CD14-positive monocyte (primary cell): ENCODE data around the gene NAT8. TPM values are rescaled to one million over a fixed set of nuclear protein-coding genes. Genes with fewer than 3 reads are reported as not detected.

Source experiments
- DNase-seq, 3 donors: peaks; one replicate each; pipeline ENCODE4 v3.0.0-alpha.2; 2011 to 2022
- H2AFZ ChIP-seq: 2 replicates; pipeline ENCODE4 v1.6.0; 2012; ENCODE audit warnings: mild to moderate bottlenecking, low read depth, low read length, inconsistent platforms; ENCODE audit not compliant: insufficient read depth, poor library complexity, severe bottlenecking
- H3K27ac ChIP-seq, 2 donors: 1 replicate in 1 of 2; 2 replicates in 1 of 2; pipeline ENCODE4 v1.5.1; 2012 to 2013; ENCODE audit warnings: low read length in 2 of 2, control low read depth in 1 of 2, inconsistent platforms in 1 of 2, low read depth in 1 of 2, mild to moderate bottlenecking in 1 of 2
- H3K27me3 ChIP-seq, 2 donors: one replicate each; pipeline versions ENCODE4 v1.6.0 to v1.6.1; 2011 to 2013; ENCODE audit warnings: low read length in 2 of 2; ENCODE audit not compliant: control insufficient read depth in 2 of 2, insufficient read depth in 2 of 2
- H3K36me3 ChIP-seq, 2 donors: replicated peaks in 1 of 2; 1 replicate in 1 of 2; 2 replicates in 1 of 2; pipeline versions ENCODE4 v1.5.1 to v1.6.1; 2012 to 2013; ENCODE audit warnings: low read length in 2 of 2, control low read depth in 1 of 2, inconsistent platforms in 1 of 2, mild to moderate bottlenecking in 1 of 2; ENCODE audit not compliant: insufficient read depth in 2 of 2, control insufficient read depth in 1 of 2
- H3K4me1 ChIP-seq, 2 donors: 1 replicate in 1 of 2; 2 replicates in 1 of 2; pipeline versions ENCODE4 v1.5.1 to v1.6.1; 2012 to 2013; ENCODE audit warnings: low read length in 2 of 2, control low read depth in 1 of 2, inconsistent platforms in 1 of 2, mild to moderate bottlenecking in 1 of 2, moderate library complexity in 1 of 2; ENCODE audit not compliant: insufficient read depth in 2 of 2, control insufficient read depth in 1 of 2
- H3K4me2 ChIP-seq: replicated peaks from 2 replicates; pipeline ENCODE3; 2012; ENCODE audit warnings: low read length, moderate library complexity, mild to moderate bottlenecking; ENCODE audit not compliant: poor library complexity, severe bottlenecking; ENCODE audit errors: extremely low read depth
- H3K4me3 ChIP-seq, 3 experiments: fragments of 200-600 bp in 1 of 3; sonication (generic) in 1 of 3; replicated peaks in 1 of 3; 1 replicate in 2 of 3; 2 replicates in 1 of 3; pipeline ENCODE4 v1.5.1; 2011 to 2013; ENCODE audit warnings: low read length in 3 of 3, mild to moderate bottlenecking in 3 of 3, control low read depth in 2 of 3, low read depth in 2 of 3, inconsistent platforms in 1 of 3, moderate library complexity in 1 of 3
- H3K79me2 ChIP-seq: 2 replicates; pipeline ENCODE4 v1.6.0; 2012; ENCODE audit warnings: mild to moderate bottlenecking, control low read depth, inconsistent platforms, low read length, moderate library complexity; ENCODE audit not compliant: insufficient read depth
- H3K9ac ChIP-seq: 2 replicates; pipeline ENCODE4 v1.6.0; 2017; ENCODE audit warnings: low read length, mild to moderate bottlenecking; ENCODE audit not compliant: insufficient read depth, poor library complexity, severe bottlenecking
- H3K9me3 ChIP-seq, 2 donors: replicated peaks in 1 of 2; 1 replicate in 1 of 2; 2 replicates in 1 of 2; pipeline versions ENCODE4 v1.5.1 to v1.6.1; 2012 to 2013; ENCODE audit warnings: low read length in 2 of 2, control low read depth in 1 of 2; ENCODE audit not compliant: control insufficient read depth in 1 of 2, insufficient read depth in 1 of 2
- H4K20me1 ChIP-seq: 2 replicates; pipeline ENCODE4 v1.6.0; 2012; ENCODE audit warnings: mild to moderate bottlenecking, low read length, control low read depth, moderate library complexity; ENCODE audit not compliant: insufficient read depth
- H3K27ac Mint-ChIP-seq, 7 donors: one replicate each; pipeline ENCODE4 v1.8.0; 2020; ENCODE audit warnings: mild to moderate bottlenecking in 7 of 7, mixed read lengths in 7 of 7, moderate library complexity in 6 of 7, inconsistent platforms in 2 of 7
- H3K27me3 Mint-ChIP-seq, 3 donors: one replicate each; pipeline ENCODE4 v1.8.0; 2021 to 2022; ENCODE audit warnings: low read depth in 3 of 3, mild to moderate bottlenecking in 3 of 3, mixed read lengths in 3 of 3, moderate library complexity in 3 of 3, inconsistent platforms in 1 of 3
- H3K36me3 Mint-ChIP-seq, 2 donors: one replicate each; pipeline ENCODE4 v1.8.0; 2020; ENCODE audit warnings: mixed read lengths in 2 of 2, inconsistent platforms in 1 of 2, mild to moderate bottlenecking in 1 of 2
- H3K4me1 Mint-ChIP-seq: one replicate; pipeline ENCODE4 v1.8.0; 2020; ENCODE audit warnings: mild to moderate bottlenecking, mixed read lengths
- H3K4me3 Mint-ChIP-seq, 2 donors: one replicate each; pipeline ENCODE4 v1.8.0; 2020; ENCODE audit warnings: mild to moderate bottlenecking in 2 of 2, mixed read lengths in 2 of 2, moderate library complexity in 1 of 2
- H3K9me3 Mint-ChIP-seq, 7 donors: one replicate each; pipeline ENCODE4 v1.8.0; 2020 to 2022; ENCODE audit warnings: mixed read lengths in 7 of 7, mild to moderate bottlenecking in 6 of 7, moderate library complexity in 6 of 7, inconsistent platforms in 2 of 7
- WGBS: methylation state at CpG from one replicate; pipeline ENCODE4 v1.1.5; 2013; ENCODE audit warnings: missing lambda C conversion rate; ENCODE audit not compliant: insufficient coverage; 5-methylcytosine and 5-hydroxymethylcytosine counted together
- intact Hi-C, 2 donors: fragments of 100-400 bp; cut with micrococcal nuclease; formaldehyde crosslinking; loops; one replicate each; pipeline versions ENCODE4 v1.15.0 to v1.15.1; 2023
- polyA plus RNA-seq, 3 donors: library from polyadenylated mRNA; depleted of rRNA in 1 of 3; unstranded in 2 of 3; stranded (reverse) in 1 of 3; fragments of 300-500 nt in 2 of 3; fragments of >200 nt in 1 of 3; fragmentation: Illumina TruSeq in 2 of 3; gene quantifications; 1 replicate in 2 of 3; 2 replicates in 1 of 3; pipeline ENCODE4 v1.2.3, GENCODE V29; 2012 to 2021
- TF ChIP-seq, protein P1 (sequence below): fragments of 200-600 bp; IDR thresholded peaks from one replicate; pipeline ENCODE4 v1.8.0; 2022; ENCODE audit warnings: antibody characterized with exemption, mild to moderate bottlenecking

NAT8 gene
- polyA plus RNA-seq, 3 donors, result not detected

DNA sequence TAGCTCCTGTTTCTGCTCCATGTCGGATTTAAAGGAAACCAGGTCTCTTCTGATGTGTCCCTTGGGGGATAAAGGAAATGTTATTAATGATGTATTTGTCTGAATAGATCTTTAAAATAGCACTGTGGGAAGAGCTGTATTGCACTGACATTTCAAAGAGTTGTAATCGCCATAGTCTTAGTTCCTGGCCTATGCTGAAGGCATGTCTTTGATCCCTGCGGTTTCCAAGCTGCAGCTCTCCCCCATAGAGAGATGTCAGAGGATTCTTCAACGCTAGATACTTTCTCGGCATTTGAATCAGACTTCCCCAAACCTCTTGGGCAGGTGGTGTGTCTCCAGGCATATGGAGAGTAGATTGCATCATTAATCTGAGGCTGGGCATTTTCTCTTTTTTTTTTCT, 40.4 kb downstream of the NAT8 start:
- H3K79me2 ChIP-seq, result no peaks in the 10 kb centered on the region
- no peak overlapping the region for H3K4me2 ChIP-seq
- 100% methylated on average over 1 of the region's 5 CpGs for WGBS
- no peaks in the 10 kb centered on the region for H3K9me3 ChIP-seq
- intact Hi-C loops, result no loop called here
- Mint-ChIP-seq H3K36me3 (peaks cover 26 to 28% of the 10 kb centered on the region in 2 donors), H3K4me1 (no peaks in the 10 kb centered on the region), H3K27me3 (no peaks in the 10 kb centered on the region), H3K4me3 (no peak overlapping the region), H3K9me3 (peaks cover 0 to 1% (median 0%) of the 10 kb centered on the region in 7 donors), H3K27ac (no peak overlapping the region)
- TF ChIP-seq, protein P1, sequence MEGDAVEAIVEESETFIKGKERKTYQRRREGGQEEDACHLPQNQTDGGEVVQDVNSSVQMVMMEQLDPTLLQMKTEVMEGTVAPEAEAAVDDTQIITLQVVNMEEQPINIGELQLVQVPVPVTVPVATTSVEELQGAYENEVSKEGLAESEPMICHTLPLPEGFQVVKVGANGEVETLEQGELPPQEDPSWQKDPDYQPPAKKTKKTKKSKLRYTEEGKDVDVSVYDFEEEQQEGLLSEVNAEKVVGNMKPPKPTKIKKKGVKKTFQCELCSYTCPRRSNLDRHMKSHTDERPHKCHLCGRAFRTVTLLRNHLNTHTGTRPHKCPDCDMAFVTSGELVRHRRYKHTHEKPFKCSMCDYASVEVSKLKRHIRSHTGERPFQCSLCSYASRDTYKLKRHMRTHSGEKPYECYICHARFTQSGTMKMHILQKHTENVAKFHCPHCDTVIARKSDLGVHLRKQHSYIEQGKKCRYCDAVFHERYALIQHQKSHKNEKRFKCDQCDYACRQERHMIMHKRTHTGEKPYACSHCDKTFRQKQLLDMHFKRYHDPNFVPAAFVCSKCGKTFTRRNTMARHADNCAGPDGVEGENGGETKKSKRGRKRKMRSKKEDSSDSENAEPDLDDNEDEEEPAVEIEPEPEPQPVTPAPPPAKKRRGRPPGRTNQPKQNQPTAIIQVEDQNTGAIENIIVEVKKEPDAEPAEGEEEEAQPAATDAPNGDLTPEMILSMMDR, result no peak
- no peak overlapping the region for H3K4me3 ChIP-seq
- no peaks in the 10 kb centered on the region for H3K4me1 ChIP-seq
- peaks cover 3 to 18% of the 10 kb centered on the region in 2 donors for H3K36me3 ChIP-seq
- no peaks in the 10 kb centered on the region for H3K27me3 ChIP-seq
- H4K20me1 ChIP-seq, result no peaks in the 10 kb centered on the region
- H2AFZ ChIP-seq, result no peak overlapping the region
- no peak for DNase-seq
- no peak overlapping the region for H3K27ac ChIP-seq
- no peak overlapping the region for H3K9ac ChIP-seq

DNA sequence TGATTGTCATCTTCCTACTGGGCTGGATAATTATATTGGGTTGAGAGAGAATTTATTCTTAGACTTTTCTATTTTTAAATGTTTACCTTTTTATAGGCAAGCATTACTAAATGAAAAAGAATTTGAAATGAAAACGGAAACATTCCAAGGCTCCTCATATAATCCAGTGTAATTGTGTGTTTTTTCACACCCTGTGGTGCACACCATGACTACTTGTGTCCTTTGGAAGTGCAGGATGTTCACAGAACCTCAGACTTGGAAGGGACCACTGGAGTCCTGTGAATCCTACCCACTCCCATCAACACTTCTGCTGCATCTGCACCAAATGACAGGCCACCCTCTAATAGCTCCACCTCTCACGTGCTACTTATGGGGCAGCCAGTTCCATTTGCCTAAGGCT, 48.0 kb downstream of the NAT8 start:
- intact Hi-C loops, result no loop called here
- TF ChIP-seq, protein P1, result no peak
- Histone ChIP-seq H4K20me1 (no peaks in the 10 kb centered on the region), H2AFZ (no peak overlapping the region), H3K27ac (no peak overlapping the region), H3K9ac (no peak overlapping the region), H3K27me3 (no peaks in the 10 kb centered on the region), H3K36me3 (no peaks in the 10 kb centered on the region), H3K9me3 (no peaks in the 10 kb centered on the region), H3K4me1 (no peaks in the 10 kb centered on the region), H3K4me2 (no peak overlapping the region), H3K79me2 (no peaks in the 10 kb centered on the region), H3K4me3 (no peak overlapping the region)
- peaks cover 2 to 8% (median 7%) of the 10 kb centered on the region in 7 donors for H3K9me3 Mint-ChIP-seq
- no peak overlapping the region for H3K27ac Mint-ChIP-seq
- no peak overlapping the region for H3K4me3 Mint-ChIP-seq
- H3K27me3 Mint-ChIP-seq, result peaks cover 0 to 2% (median 1%) of the 10 kb centered on the region in 3 donors
- WGBS, result 100% methylated on average over 1 of the region's 2 CpGs
- DNase-seq, result no peak
- H3K4me1 Mint-ChIP-seq, result no peaks in the 10 kb centered on the region
- peaks cover 8 to 10% of the 10 kb centered on the region in 2 donors for H3K36me3 Mint-ChIP-seq
